Measurements from ENCODE around the gene OSBPL5. TPM values are rescaled to one million over a fixed set of nuclear protein-coding genes. Genes with fewer than 3 reads are reported as not detected.
"Not testable (repeated sequence)": the region's sequence is repeated elsewhere in the genome, so short reads cannot be mapped to it uniquely, and the experiment has no call there.

Gene OSBPL5
- total RNA-seq, 4 donors from 2014 or later = 59.6 to 119 (median 71.7) TPM

DNA sequence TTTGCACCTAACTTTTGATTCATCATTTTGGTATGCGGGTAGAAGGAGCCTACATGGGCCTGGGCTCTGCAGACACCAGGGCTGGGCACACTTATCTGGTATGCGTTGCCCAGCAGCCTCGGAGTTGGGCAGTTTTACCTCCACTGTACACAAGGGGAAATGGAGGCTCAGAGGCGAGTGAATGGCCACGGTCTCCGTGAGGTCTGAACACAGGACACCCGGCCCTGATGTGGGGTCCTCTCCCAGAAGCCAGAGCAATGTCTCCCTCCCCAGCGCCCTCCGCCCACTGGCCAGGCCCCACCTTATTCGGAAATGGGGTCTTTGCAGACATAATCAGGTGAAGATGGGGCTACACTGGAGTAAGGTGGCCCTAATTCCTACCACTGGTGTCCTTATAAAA is 43.7 kb downstream of the OSBPL5 start:
- H3K9me3 ChIP-seq = no peaks in the 10 kb centered on the region
- 97% methylated on average over 10 of the region's 10 CpGs for WGBS
- peaks cover 19 to 66% (median 48%) of the 10 kb centered on the region in 4 donors for H3K36me3 ChIP-seq
- no peak overlapping the region for H3K27ac ChIP-seq (replicated peaks in 1 of 4)
- intact Hi-C loops (cut with DNase I) = loop anchor here (5.0 kb wide), 1 partner anchor 46 kb away; the partner anchor contains the start of gene OSBPL5
- no peak for DNase-seq (ENCODE audit: extremely low spot score)
- H3K27me3 ChIP-seq = no peaks in the 10 kb centered on the region
- TF ChIP-seq POLR2A (IDR thresholded peaks at IDR 0.05; ENCODE audit: low read depth) (no peak), CTCF (IDR thresholded peaks at IDR 0.05) (no peak), POLR2AphosphoS5 (IDR thresholded peaks at IDR 0.05) (no peak), EP300 (IDR thresholded peaks at IDR 0.05) (no peak)
- no peak overlapping the region for H3K4me3 ChIP-seq
- peaks cover 26 to 37% (median 36%) of the 10 kb centered on the region in 4 donors for H3K4me1 ChIP-seq

- H3K27me3 ChIP-seq = no peaks in the 10 kb centered on the region
- H3K4me3 ChIP-seq = no peak overlapping the region
- WGBS = 93% methylated on average over 4 of the region's 26 CpGs
- TF ChIP-seq EP300 (IDR thresholded peaks at IDR 0.05) (no peak), POLR2A (IDR thresholded peaks at IDR 0.05; ENCODE audit: low read depth) (no peak), POLR2AphosphoS5 (IDR thresholded peaks at IDR 0.05) (no peak), CTCF (IDR thresholded peaks at IDR 0.05) (no peak)
- intact Hi-C loops (cut with DNase I) = loop anchor here (5.0 kb wide), 1 partner anchor 47 kb away; the partner anchor contains the start of gene OSBPL5
- no peak overlapping the region for H3K27ac ChIP-seq (replicated peaks in 1 of 4)
- no peaks in the 10 kb centered on the region for H3K9me3 ChIP-seq
- DNase-seq (ENCODE audit: extremely low spot score) = no peak
- H3K4me1 ChIP-seq = peaks cover 26 to 38% (median 34%) of the 10 kb centered on the region in 4 donors
- peaks cover 19 to 64% (median 44%) of the 10 kb centered on the region in 4 donors for H3K36me3 ChIP-seq
These were observed 44.9 kb downstream of the OSBPL5 start for GRCh38 chr11:3120071-3120792.

DNA sequence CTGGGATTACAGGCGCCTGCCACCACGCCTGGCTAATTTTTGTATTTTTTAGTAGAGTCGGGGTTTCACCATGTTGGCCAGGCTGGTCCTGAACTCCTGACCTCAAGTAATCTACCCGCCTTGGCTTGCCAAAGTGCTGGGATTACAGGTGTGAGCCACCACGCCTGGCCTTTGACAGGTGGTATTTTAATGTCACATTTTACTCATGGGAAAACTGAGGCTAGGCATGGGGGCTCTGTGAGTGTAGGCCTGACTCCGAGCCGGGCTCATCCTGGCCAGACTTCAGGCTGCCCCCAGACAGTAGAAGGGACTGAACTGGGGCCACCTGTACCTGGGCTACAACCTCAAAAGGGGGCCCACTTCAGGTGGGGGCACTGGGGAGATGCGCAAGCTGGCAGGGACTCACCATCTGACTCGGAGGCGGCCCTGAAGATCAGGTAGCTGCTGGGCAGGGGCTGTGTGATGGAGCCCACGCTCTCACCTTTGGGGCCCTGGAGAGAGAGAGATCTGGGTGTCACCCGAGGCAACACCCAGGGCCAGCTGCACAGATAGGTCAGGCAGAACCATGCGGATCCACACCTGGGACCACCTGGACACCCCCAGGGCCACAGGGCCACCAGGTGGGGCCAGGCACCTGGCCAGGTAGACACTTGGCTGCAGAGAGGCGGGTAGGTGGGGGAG is 45.8 kb downstream of the OSBPL5 start:
- TF ChIP-seq EP300 (IDR thresholded peaks at IDR 0.05) (no peak), POLR2A (IDR thresholded peaks at IDR 0.05; ENCODE audit: low read depth) (no peak), POLR2AphosphoS5 (IDR thresholded peaks at IDR 0.05) (no peak), CTCF (IDR thresholded peaks at IDR 0.05) (no peak)
- no peak for DNase-seq (ENCODE audit: extremely low spot score)
- H3K27me3 ChIP-seq = no peaks in the 10 kb centered on the region
- H3K9me3 ChIP-seq = no peaks in the 10 kb centered on the region
- H3K4me3 ChIP-seq = no peak overlapping the region
- H3K27ac ChIP-seq (replicated peaks in 1 of 4) = no peak overlapping the region
- 97% methylated on average over 10 of the region's 14 CpGs for WGBS
- H3K36me3 ChIP-seq = peaks cover 19 to 72% (median 42%) of the 10 kb centered on the region in 4 donors
- peaks cover 16 to 35% (median 31%) of the 10 kb centered on the region in 4 donors for H3K4me1 ChIP-seq
- intact Hi-C loops (cut with DNase I) = loop anchor here (5.0 kb wide), 1 partner anchor 38 kb away; no protein-coding TSS in a partner anchor

- Histone ChIP-seq H3K36me3 (peaks cover 6 to 52% (median 29%) of the 10 kb centered on the region in 4 donors), H3K27me3 (no peaks in the 10 kb centered on the region), H3K27ac (replicated peaks in 1 of 4) (peak overlapping the region in 3 of 4 donors; percentile 30 to 55 (median 31)), H3K4me3 (no peak overlapping the region), H3K9me3 (no peaks in the 10 kb centered on the region), H3K4me1 (peaks cover 0 to 16% (median 11%) of the 10 kb centered on the region in 4 donors)
- intact Hi-C loops (cut with DNase I) = loop anchor here (5.0 kb wide), 1 partner anchor 42 kb away; no protein-coding TSS in a partner anchor
- WGBS = 49% methylated on average over 3 of the region's 3 CpGs
- TF ChIP-seq CTCF (IDR thresholded peaks at IDR 0.05) (no peak), EP300 (IDR thresholded peaks at IDR 0.05) (no peak), POLR2AphosphoS5 (IDR thresholded peaks at IDR 0.05) (no peak), POLR2A (IDR thresholded peaks at IDR 0.05; ENCODE audit: low read depth) (no peak)
- no peak for DNase-seq (ENCODE audit: extremely low spot score)
These were observed 49.8 kb downstream of the OSBPL5 start for GRCh38 chr11:3115321-3115720.

DNA sequence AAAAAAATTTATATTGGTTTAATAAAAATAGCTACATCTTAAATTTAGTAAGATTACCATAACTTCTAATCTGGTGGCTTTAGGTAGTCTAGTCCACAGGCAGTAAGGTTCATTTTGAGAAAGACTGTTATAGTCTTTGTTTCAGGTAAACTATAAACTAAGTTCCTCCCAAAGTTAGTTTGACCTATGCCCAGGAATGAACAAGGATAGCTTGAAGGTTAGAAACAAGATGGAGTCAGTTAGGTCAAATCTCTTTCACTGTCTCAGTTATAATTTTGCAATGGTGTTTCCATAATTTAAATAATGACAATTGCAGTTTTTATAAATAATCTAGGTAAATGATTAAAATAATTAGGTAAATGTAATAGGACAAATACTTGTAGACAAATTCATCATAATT is 51.4 kb downstream of the OSBPL5 start:
- H3K4me3 ChIP-seq; DNase-seq (ENCODE audit: extremely low spot score); H3K27me3 ChIP-seq; intact Hi-C loops (cut with DNase I); H3K9me3 ChIP-seq; H3K27ac ChIP-seq (replicated peaks in 1 of 4): not testable (repeated sequence)
- H3K36me3 ChIP-seq = peaks cover 0 to 52% (median 30%) of the 10 kb centered on the region in 4 donors
- H3K4me1 ChIP-seq = peaks cover 0 to 20% (median 11%) of the 10 kb centered on the region in 4 donors
